Fibroblast of villous mesenchyme (primary cell): ENCODE results near the gene ACAA2. TPM values are rescaled to one million over a fixed set of nuclear protein-coding genes. Genes with fewer than 3 reads are reported as not detected.

Source experiments
- DNase-seq: peaks from one replicate; pipeline ENCODE4 v3.0.0-alpha.2; 2010; ENCODE audit warnings: low read depth
- H3K4me3 ChIP-seq: 2 replicates; pipeline ENCODE4 v1.5.1; 2011; ENCODE audit warnings: low read depth, mild to moderate bottlenecking, low read length
- CTCF ChIP-seq: IDR thresholded peaks from 2 replicates; pipeline ENCODE4 v1.5.1; 2012; ENCODE audit warnings: low read depth, mild to moderate bottlenecking, low read length; ENCODE audit not compliant: insufficient read depth
- total RNA-seq: library from RNA; depleted of rRNA; stranded (reverse); fragments of >200 nt; gene quantifications from 2 replicates; pipeline ENCODE4 v1.2.3, GENCODE V29; 2012

ACAA2 gene
- total RNA-seq, 1 donor = 31.5 TPM

GRCh38 chr18:49857708-49858107 is 44.4 kb upstream of the ACAA2 start:
- no peak overlapping the region for H3K4me3 ChIP-seq
- TF ChIP-seq CTCF = peak; percentile 18
- no peak for DNase-seq

DNA sequence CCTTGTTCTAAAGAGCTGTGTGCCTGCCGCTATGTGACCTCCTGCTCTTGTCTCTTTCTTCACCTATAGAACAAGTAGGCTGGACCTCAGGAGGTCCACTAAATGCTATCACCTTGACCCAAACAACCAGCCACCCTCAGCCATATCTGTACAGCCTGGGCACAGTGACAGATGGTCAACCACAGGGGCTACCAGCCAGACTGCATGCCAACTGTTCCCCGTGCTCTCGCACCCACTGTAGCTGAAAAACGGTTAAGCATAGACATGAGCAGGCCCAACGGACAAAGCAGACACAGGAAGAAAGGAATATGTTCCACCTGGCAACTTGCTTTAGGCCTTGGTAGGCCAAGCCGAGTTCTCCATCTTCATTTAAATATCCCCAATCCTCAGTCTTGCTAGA is 43.2 kb upstream of the ACAA2 start:
- TF ChIP-seq CTCF = no peak
- DNase-seq = no peak
- no peak overlapping the region for H3K4me3 ChIP-seq

- no peak for DNase-seq
- TF ChIP-seq CTCF = no peak
- no peak overlapping the region for H3K4me3 ChIP-seq
These were observed 42.5 kb upstream of the ACAA2 start for GRCh38 chr18:49855711-49856415.

- TF ChIP-seq CTCF = no peak
- DNase-seq = no peak
- no peak overlapping the region for H3K4me3 ChIP-seq
These were observed 41.3 kb upstream of the ACAA2 start for GRCh38 chr18:49854681-49855080.

DNA sequence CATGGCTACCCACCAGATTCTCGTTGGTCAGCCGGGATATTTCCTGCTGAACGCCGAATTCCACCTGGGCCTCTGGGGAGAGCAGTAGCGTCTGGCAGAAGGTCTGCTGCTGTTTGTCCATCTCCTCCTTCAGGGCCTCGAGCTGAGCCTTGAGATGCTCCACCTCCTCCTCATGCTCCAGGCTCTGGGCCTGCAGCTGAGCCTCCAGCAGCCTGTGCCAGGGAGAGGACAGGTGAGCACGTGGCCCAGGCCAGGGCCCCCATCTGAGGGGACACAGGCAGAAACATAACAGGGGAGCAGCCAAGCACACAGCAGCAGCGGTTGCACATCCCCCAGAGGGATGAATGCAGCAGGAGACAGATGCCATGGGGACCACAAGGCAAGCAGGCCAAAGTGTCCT is 40.1 kb upstream of the ACAA2 start:
- no peak for TF ChIP-seq CTCF
- DNase-seq = no peak
- H3K4me3 ChIP-seq = no peak overlapping the region

- DNase-seq = no peak
- no peak overlapping the region for H3K4me3 ChIP-seq
- no peak for TF ChIP-seq CTCF
These were observed 39.7 kb upstream of the ACAA2 start for GRCh38 chr18:49853011-49853410.

DNA sequence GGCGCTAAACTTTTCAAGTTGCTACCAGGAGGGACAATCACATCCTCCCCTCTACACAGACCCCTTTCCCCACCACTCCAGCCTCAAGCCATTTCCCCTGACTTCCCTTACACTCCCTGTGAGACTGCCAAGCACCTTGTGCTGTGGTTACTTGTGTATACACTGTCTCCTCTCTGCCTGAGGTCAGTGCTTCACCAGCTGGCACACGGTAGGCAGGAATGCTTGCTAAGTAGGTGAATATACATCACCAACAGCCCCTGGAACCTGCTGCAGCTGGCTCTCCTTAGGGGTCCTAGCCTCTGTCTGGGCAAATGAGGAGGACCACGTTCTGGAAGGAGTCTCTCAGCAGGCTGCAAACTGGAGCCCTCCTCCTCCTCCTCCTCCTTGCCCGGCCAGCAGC is 38.3 kb upstream of the ACAA2 start:
- no peak for TF ChIP-seq CTCF
- no peak overlapping the region for H3K4me3 ChIP-seq
- no peak for DNase-seq
